Brain microvascular endothelial cell (primary cell): ENCODE results near the gene DAPL1.
"Not testable (repeated sequence)": the region's sequence is repeated elsewhere in the genome, so short reads cannot be mapped to it uniquely, and the experiment has no call there.

Source experiments
- DNase-seq: peaks from one replicate; pipeline ENCODE4 v3.0.0-alpha.2; 2020
- H3K27ac ChIP-seq: fragments of 250-450 bp; sonication (Bioruptor Pico); 2 replicates; pipeline ENCODE4 v1.5.1; 2020; ENCODE audit warnings: mild to moderate bottlenecking, moderate library complexity
- H3K27me3 ChIP-seq: fragments of 250-450 bp; sonication (Bioruptor Pico); replicated peaks from 2 replicates; pipeline ENCODE4 v1.5.1; 2020; ENCODE audit warnings: mild to moderate bottlenecking
- H3K36me3 ChIP-seq: fragments of 250-450 bp; sonication (Bioruptor Pico); replicated peaks from 2 replicates; pipeline ENCODE4 v1.5.1; 2020; ENCODE audit warnings: mild to moderate bottlenecking
- H3K4me3 ChIP-seq: 2 replicates; pipeline ENCODE4 v1.5.1; 2011; ENCODE audit warnings: low read depth, mild to moderate bottlenecking, control low read depth, low read length, moderate library complexity
- CTCF ChIP-seq: IDR thresholded peaks from 2 replicates; pipeline ENCODE4 v1.5.1; 2011; ENCODE audit warnings: low read depth, mild to moderate bottlenecking, moderate library complexity, low read length, control low read depth, inconsistent platforms; ENCODE audit errors: missing control alignments
- in situ Hi-C: cut with HindIII; loops from 2 replicates; pipeline ENCODE4 v1.10.0; 2017; ENCODE audit warnings: low sequenced_read_pairs, low pct_ligation_motif_present

Gene DAPL1

GRCh38 chr2:158841850-158842249, 46.7 kb downstream of the DAPL1 start:
- H3K4me3 ChIP-seq, result no peak overlapping the region
- no peak for DNase-seq
- TF ChIP-seq CTCF, result no peak
- H3K27me3 ChIP-seq, result no peaks in the 10 kb centered on the region
- no peak overlapping the region for H3K27ac ChIP-seq
- no peaks in the 10 kb centered on the region for H3K36me3 ChIP-seq
- in situ Hi-C loops, result no loop called here

GRCh38 chr2:158845444-158845843, 50.3 kb downstream of the DAPL1 start:
- Histone ChIP-seq H3K27ac (no peak overlapping the region), H3K36me3 (no peaks in the 10 kb centered on the region), H3K27me3 (no peaks in the 10 kb centered on the region), H3K4me3 (no peak overlapping the region)
- DNase-seq, result no peak
- TF ChIP-seq CTCF, result no peak
- in situ Hi-C loops, result no loop called here

- TF ChIP-seq CTCF, result no peak
- no peaks in the 10 kb centered on the region for H3K27me3 ChIP-seq
- H3K36me3 ChIP-seq, result no peaks in the 10 kb centered on the region
- H3K27ac ChIP-seq, result no peak overlapping the region
- DNase-seq, result no peak
- H3K4me3 ChIP-seq, result no peak overlapping the region
- in situ Hi-C loops, result no loop called here
These were observed 50.7 kb downstream of the DAPL1 start for GRCh38 chr2:158845859-158846258.

- H3K27ac ChIP-seq, in situ Hi-C loops: not testable (repeated sequence)
These were observed 52.4 kb downstream of the DAPL1 start for GRCh38 chr2:158847526-158847925.

GRCh38 chr2:158848031-158848970, 53.2 kb downstream of the DAPL1 start:
- H3K4me3 ChIP-seq, in situ Hi-C loops, H3K27me3 ChIP-seq, H3K27ac ChIP-seq, H3K36me3 ChIP-seq, DNase-seq: not testable (repeated sequence)

More at GRCh38 chr2:158847526-158847925, 52.4 kb downstream of the DAPL1 start:
- not testable (repeated sequence) for DNase-seq, H3K27me3 ChIP-seq, H3K4me3 ChIP-seq, H3K36me3 ChIP-seq

- H3K27ac ChIP-seq, H3K27me3 ChIP-seq, DNase-seq, H3K36me3 ChIP-seq, in situ Hi-C loops, H3K4me3 ChIP-seq: not testable (repeated sequence)
These were observed 65.1 kb downstream of the DAPL1 start for GRCh38 chr2:158860179-158860578.

- in situ Hi-C loops, H3K4me3 ChIP-seq, H3K27ac ChIP-seq, H3K27me3 ChIP-seq, DNase-seq, H3K36me3 ChIP-seq: not testable (repeated sequence)
These were observed 66.5 kb downstream of the DAPL1 start for GRCh38 chr2:158861626-158862025.

GRCh38 chr2:158865469-158865868, 70.4 kb downstream of the DAPL1 start:
- H3K27me3 ChIP-seq, in situ Hi-C loops, DNase-seq, H3K36me3 ChIP-seq, H3K27ac ChIP-seq, H3K4me3 ChIP-seq: not testable (repeated sequence)
